H1 (cell line): ENCODE results near the gene MUSTN1. TPM values are rescaled to one million over a fixed set of nuclear protein-coding genes. Genes with fewer than 3 reads are reported as not detected.

Experiments
- CTCF ChIA-PET: fragments of 300-600 bp; sonication (Branson Sonifier 250); formaldehyde crosslinking; loops from one replicate; lab custom pipeline; 2021; ENCODE audit not compliant: partially characterized antibody; lab: Charles Lee
- POLR2A ChIA-PET: fragments of 300-600 bp; sonication (Branson Sonifier 250); formaldehyde crosslinking; loops from one replicate; lab custom pipeline; 2021; ENCODE audit warnings: inconsistent platforms; ENCODE audit not compliant: partially characterized antibody; lab: Charles Lee
- DNase-seq, 2 experiments: peaks; one replicate each; pipeline versions ENCODE4 v3.0.0 to v3.0.0-alpha.2; 2010 to 2022; ENCODE audit warnings: low spot score in 2 of 2, low read depth in 1 of 2, mixed read lengths in 1 of 2
- FAIRE-seq: peaks from 2 replicates; lab custom pipeline; 2011; peaks lifted over from hg19 to GRCh38; lab: Jason Lieb, UNC
- H2AFZ ChIP-seq: 2 replicates; pipeline ENCODE4 v1.8.1; 2012; ENCODE audit warnings: low read length, inconsistent platforms
- H2AK5ac ChIP-seq: 2 replicates; pipeline ENCODE4 v1.6.1; 2013; ENCODE audit warnings: low read depth, low read length
- H2BK120ac ChIP-seq: replicated peaks from 2 replicates; pipeline ENCODE3; 2013; ENCODE audit warnings: low read depth, low read length, inconsistent platforms
- H2BK12ac ChIP-seq: 2 replicates; pipeline ENCODE4 v1.6.1; 2013; ENCODE audit warnings: low read depth, low read length
- H2BK15ac ChIP-seq: 2 replicates; pipeline ENCODE4 v1.6.1; 2013; ENCODE audit warnings: low read length
- H2BK20ac ChIP-seq: 2 replicates; pipeline ENCODE4 v1.6.1; 2013; ENCODE audit warnings: low read length
- H2BK5ac ChIP-seq: 2 replicates; pipeline ENCODE4 v1.6.1; 2013; ENCODE audit warnings: low read depth, low read length
- H3K14ac ChIP-seq: 2 replicates; pipeline ENCODE4 v1.6.1; 2013; ENCODE audit warnings: inconsistent platforms; ENCODE audit not compliant: insufficient read length
- H3K18ac ChIP-seq: 2 replicates; pipeline ENCODE4 v1.6.1; 2013; ENCODE audit warnings: low read length; ENCODE audit errors: extremely low read depth
- H3K23ac ChIP-seq: 2 replicates; pipeline ENCODE4 v1.6.1; 2013; ENCODE audit warnings: inconsistent platforms; ENCODE audit not compliant: insufficient read length
- H3K23me2 ChIP-seq: 2 replicates; pipeline ENCODE4 v1.6.1; 2013; ENCODE audit warnings: low read depth, low read length
- H3K27ac ChIP-seq: 2 replicates; pipeline ENCODE4 v1.6.1; 2011; ENCODE audit warnings: low read depth, low read length, inconsistent platforms
- H3K27me3 ChIP-seq, 4 experiments: replicated peaks in 1 of 4; 1 replicate in 1 of 4; 2 replicates in 3 of 4; pipeline versions ENCODE4 v1.6.1 to v1.8.1; 2011 to 2013; ENCODE audit warnings: low read length in 3 of 4, mild to moderate bottlenecking in 3 of 4, inconsistent platforms in 2 of 4, mixed read lengths in 2 of 4, moderate library complexity in 1 of 4; ENCODE audit not compliant: control insufficient read depth in 3 of 4, insufficient read depth in 3 of 4; ENCODE audit errors: extremely low read depth in 1 of 4
- H3K36me3 ChIP-seq, 4 experiments: 2 replicates each; pipeline versions ENCODE4 v1.6.1 to v1.8.1; 2011 to 2013; ENCODE audit warnings: mild to moderate bottlenecking in 4 of 4, low read length in 3 of 4, moderate library complexity in 2 of 4, control low read depth in 1 of 4, inconsistent platforms in 1 of 4; ENCODE audit not compliant: insufficient read depth in 4 of 4, control insufficient read depth in 2 of 4
- H3K4ac ChIP-seq: replicated peaks from 2 replicates; pipeline ENCODE3; 2013; ENCODE audit warnings: low read length, low read depth, mixed read lengths, inconsistent platforms; ENCODE audit not compliant: insufficient read length
- H3K4me1 ChIP-seq, 4 experiments: replicated peaks in 1 of 4; 1 replicate in 1 of 4; 2 replicates in 3 of 4; pipeline versions ENCODE4 v1.6.1 to v1.8.1; 2011 to 2013; ENCODE audit warnings: low read length in 3 of 4, inconsistent platforms in 2 of 4, mixed read lengths in 1 of 4; ENCODE audit not compliant: insufficient read depth in 4 of 4, control insufficient read depth in 3 of 4
- H3K4me2 ChIP-seq, 2 experiments: 2 replicates each; pipeline versions ENCODE4 v1.6.1 to v1.8.1; 2011 to 2013; ENCODE audit warnings: low read depth in 2 of 2, low read length in 2 of 2, control low read depth in 1 of 2, inconsistent platforms in 1 of 2, mild to moderate bottlenecking in 1 of 2; ENCODE audit not compliant: insufficient read depth in 1 of 2
- H3K4me3 ChIP-seq, 4 experiments: fragments of 200-600, 300-600 bp in 1 of 4; sonication (generic), shearing (Covaris generic), sonication (Bioruptor Twin) in 1 of 4; 2 replicates each; pipeline versions ENCODE4 v1.5.1 to v1.8.1; 2011 to 2016; ENCODE audit warnings: low read length in 4 of 4, low read depth in 3 of 4, control low read depth in 2 of 4, inconsistent platforms in 2 of 4, mild to moderate bottlenecking in 2 of 4, mixed read lengths in 1 of 4, moderate library complexity in 1 of 4; ENCODE audit not compliant: insufficient read depth in 2 of 4; ENCODE audit errors: extremely low read depth in 1 of 4
- H3K56ac ChIP-seq: replicated peaks from 2 replicates; pipeline ENCODE3; 2013; ENCODE audit warnings: low read depth, mild to moderate bottlenecking, mixed read lengths, low read length, inconsistent platforms; ENCODE audit not compliant: insufficient read length
- H3K79me1 ChIP-seq: 2 replicates; pipeline ENCODE4 v1.6.1; 2013; ENCODE audit warnings: low read depth, low read length, control low read depth
- H3K79me2 ChIP-seq, 2 experiments: 2 replicates each; pipeline versions ENCODE4 v1.6.1 to v1.8.1; 2012 to 2013; ENCODE audit warnings: low read length in 2 of 2, mild to moderate bottlenecking in 2 of 2, inconsistent platforms in 1 of 2; ENCODE audit not compliant: insufficient read depth in 2 of 2, control insufficient read depth in 1 of 2
- H3K9ac ChIP-seq, 4 experiments: replicated peaks in 1 of 4; 1 replicate in 1 of 4; 2 replicates in 3 of 4; pipeline versions ENCODE4 v1.6.1 to v1.8.1; 2011 to 2013; ENCODE audit warnings: low read depth in 3 of 4, low read length in 3 of 4, control low read depth in 2 of 4, mild to moderate bottlenecking in 2 of 4, moderate library complexity in 2 of 4, inconsistent platforms in 1 of 4; ENCODE audit errors: extremely low read depth in 1 of 4
- H3K9me3 ChIP-seq, 2 experiments: 2 replicates each; pipeline versions ENCODE4 v1.6.1 to v1.8.1; 2012 to 2013; ENCODE audit warnings: mild to moderate bottlenecking in 2 of 2, moderate library complexity in 2 of 2, control low read depth in 1 of 2, inconsistent platforms in 1 of 2, low read depth in 1 of 2, low read length in 1 of 2, mixed read lengths in 1 of 2; ENCODE audit not compliant: insufficient read depth in 2 of 2
- H4K20me1 ChIP-seq, 2 experiments: replicated peaks in 1 of 2; 2 replicates each; pipeline versions ENCODE3 to v1.8.1; 2011 to 2013; ENCODE audit warnings: inconsistent platforms in 2 of 2, low read length in 2 of 2, mild to moderate bottlenecking in 1 of 2; ENCODE audit not compliant: insufficient read depth in 2 of 2, control insufficient read depth in 1 of 2
- H4K5ac ChIP-seq: 2 replicates; pipeline ENCODE4 v1.6.1; 2013; ENCODE audit warnings: low read length, low read depth, mixed read lengths, inconsistent platforms; ENCODE audit not compliant: insufficient read length
- H4K8ac ChIP-seq: 2 replicates; pipeline ENCODE4 v1.8.0; 2013; ENCODE audit warnings: mild to moderate bottlenecking, moderate library complexity, low read length, inconsistent platforms; ENCODE audit not compliant: insufficient read depth; ENCODE audit errors: extremely low read depth
- H4K91ac ChIP-seq: replicated peaks from 2 replicates; pipeline ENCODE3; 2013; ENCODE audit warnings: low read length, mixed read lengths, inconsistent platforms; ENCODE audit not compliant: insufficient read length
- EZH2 ChIP-seq: fragments of 200-600 bp; sonication (generic); IDR thresholded peaks from 2 replicates; pipeline ENCODE4 v1.7.1; 2012; ENCODE audit warnings: low read depth, mild to moderate bottlenecking, moderate library complexity, low read length, inconsistent platforms; ENCODE audit not compliant: severe bottlenecking
- JUND ChIP-seq: IDR thresholded peaks from 2 replicates; pipeline ENCODE4 v1.6.1; 2011; ENCODE audit warnings: mild to moderate bottlenecking, improper control_type of control experiment, low read length
- RAD21 ChIP-seq, 2 experiments: IDR thresholded peaks in 1 of 2; conservative IDR thresholded peaks in 1 of 2; 2 replicates each; pipeline ENCODE4 v1.6.1; 2011; ENCODE audit warnings: low read depth in 2 of 2, low read length in 2 of 2, improper control_type of control experiment in 1 of 2, inconsistent platforms in 1 of 2, mild to moderate bottlenecking in 1 of 2, moderate library complexity in 1 of 2
- WGBS, 2 experiments: shearing (Covaris generic) in 1 of 2; methylation state at CpG; one replicate each; pipeline versions ENCODE4 v1.1.6 to v1.1.7; 2013 to 2015; ENCODE audit warnings: low lambda C conversion rate in 2 of 2, mixed read lengths in 2 of 2, inconsistent platforms in 1 of 2, low coverage in 1 of 2, missing lambda C conversion rate in 1 of 2; ENCODE audit not compliant: insufficient replicate concordance in 2 of 2, insufficient coverage in 1 of 2, insufficient read length in 1 of 2; ENCODE audit errors: extremely low coverage in 1 of 2, missing lambda C conversion rate in 1 of 2; 5-methylcytosine and 5-hydroxymethylcytosine counted together
- polyA plus RNA-seq, 7 experiments: library from polyadenylated mRNA; depleted of rRNA in 3 of 7; stranded (reverse) in 5 of 7; unstranded in 2 of 7; fragments of >200 nt in 5 of 7; fragments of 200-250 nt in 2 of 7; gene quantifications; 1 replicate in 5 of 7; 2 replicates in 1 of 7; 4 replicates in 1 of 7; pipeline versions ENCODE4 v1.2.1 to v1.2.3, GENCODE V29; 2011 to 2013; ENCODE audit warnings: missing spikeins in 2 of 7, mixed read lengths in 2 of 7
- total RNA-seq: library from RNA; stranded (reverse); fragmentation: NEBNext Ultra II Directional; extraction: Animal tissue kit (Norgen Biotek cat#: 25700); gene quantifications from 2 replicates; pipeline ENCODE4 v1.2.1, GENCODE V29; 2021

MUSTN1 gene
- total and polyA plus RNA-seq, 2 of the 8 experiments (the other 6 are each of a cell fraction or from before 2014, with no cell fraction given) = 1.1 to 2.4 TPM

DNA sequence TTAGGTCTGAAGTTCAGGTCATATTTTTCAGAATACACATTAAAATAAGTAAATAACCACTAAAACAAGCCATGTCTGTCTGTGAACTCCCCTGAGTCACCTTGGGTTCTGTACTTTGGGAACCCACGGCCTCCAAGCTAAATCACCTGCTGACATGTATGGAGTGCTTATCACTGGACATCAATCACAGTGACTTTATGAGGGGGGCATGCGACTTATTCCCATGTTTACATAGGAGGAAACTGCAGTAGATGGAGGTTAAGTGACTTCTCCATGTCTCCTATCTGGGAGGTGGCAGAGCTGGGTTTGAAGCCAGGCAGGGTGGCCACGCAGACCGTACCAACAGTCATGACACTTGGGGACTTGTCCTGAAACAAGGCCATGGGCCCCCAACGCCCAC, 12.5 kb downstream of the MUSTN1 start:
- TF ChIP-seq RAD21 (IDR thresholded peaks at IDR 0.05 in 1 of 2, conservative IDR thresholded peaks at IDR 0.05 in 1 of 2; ENCODE audit: low read depth in 2 of 2, low read length in 2 of 2) (no peak), EZH2 (no peak), JUND (no peak)
- no peaks in the 10 kb centered on the region for H3K23me2 ChIP-seq
- H3K36me3 ChIP-seq = no peaks in the 10 kb centered on the region
- no peak overlapping the region; the same call in 1 of the 2 replicates for H4K8ac ChIP-seq
- no peaks in the 10 kb centered on the region for H3K9me3 ChIP-seq
- H3K79me1 ChIP-seq = no peaks in the 10 kb centered on the region
- H3K18ac ChIP-seq = no peak overlapping the region
- H2AFZ ChIP-seq = no peak overlapping the region
- H3K56ac ChIP-seq = no peak overlapping the region
- H3K4me1 ChIP-seq = peaks cover 0 to 6% (median 3%) of the 10 kb centered on the region in 4 experiments; a peak in 2 of 7 replicates
- no peak for FAIRE-seq
- H3K4me3 ChIP-seq = no peak overlapping the region
- H3K23ac ChIP-seq = no peak overlapping the region
- H3K4ac ChIP-seq = no peak overlapping the region
- no peaks in the 10 kb centered on the region for H3K79me2 ChIP-seq
- no peaks in the 10 kb centered on the region for H4K20me1 ChIP-seq
- H2BK5ac ChIP-seq = no peak overlapping the region
- POLR2A ChIA-PET = interaction anchor here (0.7 to 1.4 kb wide), 2 partner anchors 10 to 31 kb away, joined by 3 read pairs; no protein-coding TSS in a partner anchor
- H2AK5ac ChIP-seq = no peak overlapping the region
- WGBS, 2 experiments = 86% methylated on average over 5 of the region's 5 CpGs; no CpG with 5 or more reads in 1 of the 2 experiments
- H2BK20ac ChIP-seq = no peak overlapping the region
- CTCF ChIA-PET = interaction anchor here (0.8 to 7.5 kb wide), 12 partner anchors 8 to 351 kb away, joined by 3 to 73 read pairs (median 12); partner anchors contain the start of genes ITIH4, MUSTN1 and NEK4
- H3K4me2 ChIP-seq = no peak overlapping the region
- no peak overlapping the region for H3K14ac ChIP-seq
- H2BK120ac ChIP-seq = no peak overlapping the region
- H4K91ac ChIP-seq = no peak overlapping the region
- no peak overlapping the region for H3K9ac ChIP-seq
- no peak overlapping the region for H3K27ac ChIP-seq
- no peak for DNase-seq
- H2BK12ac ChIP-seq = no peak overlapping the region
- no peak overlapping the region for H4K5ac ChIP-seq
- no peaks in the 10 kb centered on the region for H3K27me3 ChIP-seq
- H2BK15ac ChIP-seq = no peak overlapping the region
